ENCODE data around the gene TRIM47.

Gene TRIM47

DNA sequence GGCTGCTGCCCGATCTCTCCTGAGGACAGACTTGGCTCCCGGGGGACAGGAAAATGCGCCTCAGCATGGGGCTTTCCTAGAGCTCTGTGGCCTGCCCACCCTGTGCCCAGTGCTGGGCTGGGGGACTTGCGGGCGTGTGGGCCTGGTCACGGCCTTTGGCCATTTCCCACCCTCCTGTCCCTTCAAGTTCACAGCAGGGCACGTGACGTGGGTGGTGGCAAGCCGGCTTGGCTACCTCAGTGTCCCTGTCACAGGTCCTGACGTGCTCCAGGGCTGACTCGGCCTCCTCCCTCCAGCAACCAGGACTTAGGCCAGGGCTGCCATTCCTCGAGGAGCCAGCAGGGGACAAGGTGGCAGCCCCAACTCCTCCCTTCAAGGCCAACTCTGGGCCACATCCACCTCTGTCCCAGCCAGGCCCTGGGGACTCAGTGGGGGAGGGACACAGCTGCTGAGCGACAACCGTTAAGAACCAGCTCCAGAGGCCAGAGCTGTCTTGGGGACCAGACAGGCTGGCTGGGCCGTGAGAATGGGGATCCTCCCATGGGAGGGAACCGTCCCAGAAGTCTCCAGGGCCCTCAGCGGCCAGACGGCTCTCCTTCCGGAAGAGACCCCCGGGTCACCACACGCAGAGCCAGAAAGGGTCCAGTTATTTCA, 33.2 kb downstream of the TRIM47 start:
- DNase-seq: peak; percentile 69 to 83

DNA sequence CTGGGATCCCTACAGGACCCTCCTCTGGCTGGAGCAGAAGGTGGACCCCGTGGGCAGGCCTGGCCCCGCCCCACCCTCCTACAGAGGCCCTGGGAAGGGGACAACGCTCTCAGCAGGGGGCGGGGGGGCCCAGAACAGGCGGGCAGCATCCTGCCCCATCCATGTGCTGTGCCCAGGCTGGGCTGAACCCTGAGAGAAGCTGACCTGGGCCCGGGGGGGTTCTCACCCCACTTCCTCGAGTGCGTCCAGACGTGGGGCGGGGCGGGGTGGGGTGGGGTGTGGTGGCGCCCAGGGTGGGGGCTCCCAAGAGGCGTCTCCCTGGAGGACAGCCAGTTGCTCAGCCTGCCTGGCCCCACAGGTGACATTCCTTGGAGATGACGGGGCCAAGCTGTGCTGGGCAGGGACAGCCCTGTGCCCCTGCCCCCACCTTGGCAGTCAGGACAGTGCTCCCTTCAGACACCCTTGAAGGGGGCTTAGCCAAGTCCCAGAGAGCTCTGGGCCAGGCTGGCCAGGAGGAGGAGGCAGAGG, 33.8 kb downstream of the TRIM47 start:
- DNase-seq: peak in 1 of 2 donors; percentile 40

DNA sequence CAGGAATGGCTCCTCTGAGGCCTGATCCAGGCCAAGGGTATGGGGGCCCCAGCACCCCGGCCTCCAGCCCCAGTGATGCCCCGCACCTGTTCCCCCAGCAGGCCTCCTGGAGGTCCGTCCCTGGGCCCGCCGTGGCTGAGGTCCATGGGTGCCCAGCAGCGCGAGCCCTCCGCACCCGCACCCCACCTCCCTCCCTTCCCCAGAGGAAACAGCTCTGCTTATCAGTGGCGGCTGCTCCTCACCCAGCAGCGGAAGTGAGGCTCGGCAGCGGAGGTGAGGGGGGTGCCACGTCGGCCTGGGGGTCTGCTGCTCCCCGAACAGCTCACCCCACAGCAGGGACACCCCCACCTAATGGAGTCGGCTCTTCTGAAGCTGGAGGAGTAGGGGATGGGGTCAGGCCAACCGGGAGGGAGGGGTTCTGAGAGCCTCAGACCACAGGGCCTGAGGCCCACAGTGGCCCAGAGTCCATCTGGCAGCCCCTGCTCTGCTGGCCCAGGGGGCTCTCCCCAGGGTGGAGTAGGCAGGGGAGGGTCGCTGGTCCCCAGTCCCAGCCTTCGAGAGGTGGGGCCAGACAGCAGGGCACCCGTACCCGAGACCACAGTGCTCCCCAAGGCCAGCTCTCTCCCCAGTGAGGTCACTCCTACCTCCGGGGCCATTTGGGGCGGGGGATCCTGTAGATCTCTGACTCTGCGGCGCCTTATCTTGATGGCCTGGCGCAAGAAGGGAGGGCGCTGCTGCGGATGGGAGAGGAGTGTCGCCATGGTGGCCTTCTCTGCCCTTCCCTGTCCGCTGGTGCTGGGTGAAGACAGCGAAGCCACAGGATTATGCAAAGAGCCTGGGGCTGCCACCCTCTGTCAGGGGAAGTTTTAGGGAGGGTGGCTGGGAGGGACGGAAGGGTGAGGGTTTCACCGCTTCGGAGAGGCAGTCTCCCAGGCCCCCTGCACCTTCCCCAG, 34.5 kb downstream of the TRIM47 start, which contains the start of gene UNC13D:
Gene UNC13D, minus strand, starts transcription at position 828 of the 953 bp plus-strand sequence. Its CDS starts 67 bp downstream, at position 761.
- peak; percentile 72 to 73 for DNase-seq

DNA sequence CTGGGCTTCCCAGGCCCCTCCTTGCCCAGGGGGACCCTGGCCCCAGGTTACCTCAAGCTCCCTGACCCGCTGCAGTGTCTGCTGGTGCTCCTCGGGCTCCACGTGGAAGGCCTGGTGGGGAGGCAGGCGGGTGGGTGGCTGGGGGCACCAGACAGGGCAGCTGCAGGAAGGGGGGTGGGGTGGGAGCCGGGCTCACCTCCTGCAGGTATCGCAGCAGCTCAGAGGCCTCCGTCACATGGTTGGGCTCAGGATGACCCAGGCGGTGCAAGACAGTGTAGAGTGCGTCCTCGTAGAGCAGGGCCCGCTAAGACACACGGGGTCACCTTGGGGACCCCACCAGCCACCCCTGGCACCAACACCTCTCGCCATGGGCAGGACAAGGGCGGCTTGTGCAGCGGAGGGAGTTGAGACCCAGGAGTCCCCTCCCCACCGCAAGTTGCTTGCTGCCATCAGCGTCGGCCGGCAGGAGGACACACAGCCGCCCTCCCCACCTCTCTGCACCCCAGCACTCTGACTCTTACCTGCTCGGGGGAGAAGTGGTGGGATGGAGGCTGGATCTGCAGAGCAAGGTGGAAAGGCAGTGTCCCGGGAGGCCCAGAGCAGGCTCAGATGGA, 35.3 kb downstream of the TRIM47 start:
- peak; percentile 35 to 37 for DNase-seq

DNA sequence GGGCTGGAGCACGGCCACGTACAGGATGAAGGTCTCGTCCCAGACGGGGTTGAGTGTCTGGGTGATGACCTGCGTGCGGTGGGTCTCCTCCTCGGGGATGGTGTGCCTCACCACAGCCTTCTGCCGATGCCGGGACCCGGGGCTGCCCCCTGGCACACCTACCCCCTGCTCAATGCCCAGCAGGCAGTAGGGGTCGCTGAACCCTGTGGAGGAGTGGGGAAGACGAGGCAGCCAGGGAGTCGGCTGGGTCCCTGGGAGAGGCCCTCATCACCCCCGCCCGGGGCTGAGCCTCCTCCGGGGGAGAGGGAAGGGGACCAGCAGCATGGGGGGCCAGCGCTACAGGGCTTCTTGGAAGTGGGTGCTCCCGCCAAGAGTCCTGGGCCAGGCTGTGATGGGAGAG, 36.0 kb downstream of the TRIM47 start:
- DNase-seq: no peak

DNA sequence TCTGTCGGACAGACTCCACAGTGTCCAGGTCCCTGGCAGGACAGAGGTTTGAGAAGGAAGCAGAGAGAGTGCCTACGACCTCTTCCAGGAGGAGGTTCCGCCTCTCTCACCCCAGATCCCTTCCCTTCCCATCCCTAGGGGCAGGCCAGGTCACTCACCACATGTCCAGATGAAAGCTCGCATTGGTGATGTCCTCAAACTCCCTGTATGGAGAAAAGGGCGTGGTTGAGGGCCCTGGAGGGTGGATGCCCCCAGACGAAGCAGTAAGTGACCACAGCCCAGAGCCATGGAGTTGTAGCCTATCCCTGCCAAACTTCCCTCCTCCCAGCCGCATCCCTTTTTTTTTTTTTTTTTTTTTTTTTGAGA, 37.6 kb downstream of the TRIM47 start:
- DNase-seq: no peak

DNA sequence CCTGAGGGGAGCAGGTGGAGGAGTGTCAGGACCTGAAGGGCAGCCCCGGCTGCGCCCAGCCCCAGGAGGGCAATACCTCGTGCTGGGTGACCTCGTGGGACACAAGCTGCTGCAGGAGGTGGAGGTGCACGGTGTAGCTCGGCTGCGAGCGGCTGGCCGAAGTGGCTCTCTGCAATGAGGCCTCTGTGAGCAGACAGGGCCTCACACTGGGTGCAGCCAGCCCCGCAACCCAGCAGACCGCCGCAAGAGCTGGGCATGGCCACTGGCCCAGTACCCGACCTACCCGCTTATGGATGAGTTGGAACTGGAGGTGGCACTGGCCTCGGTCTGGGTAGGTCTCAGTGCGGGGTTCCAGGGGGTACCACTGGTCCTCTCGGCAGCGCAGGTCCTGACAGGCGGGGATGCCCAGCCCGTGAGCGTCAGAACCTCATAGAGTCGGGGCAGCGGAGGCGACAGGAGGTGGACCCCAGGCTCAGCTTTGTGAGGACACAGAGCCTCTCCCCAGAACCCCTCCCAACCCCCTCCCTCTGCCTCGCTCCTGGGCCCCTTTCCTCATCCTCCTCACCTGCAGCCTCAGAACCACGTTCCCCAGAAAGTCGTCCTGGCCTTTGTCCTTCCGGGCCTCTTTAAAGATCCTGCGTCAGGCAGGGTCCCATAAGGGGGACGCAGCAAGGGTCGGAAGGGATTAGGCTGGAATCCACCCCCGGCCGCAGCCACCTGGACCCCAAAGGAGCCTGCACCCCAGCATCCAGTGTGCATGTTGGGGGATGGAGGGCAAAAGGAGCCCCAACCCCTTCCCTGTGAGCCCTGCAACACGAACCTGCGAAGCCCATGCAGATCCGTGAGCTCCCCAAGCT, 38.2 kb downstream of the TRIM47 start:
- DNase-seq: no peak

DNA sequence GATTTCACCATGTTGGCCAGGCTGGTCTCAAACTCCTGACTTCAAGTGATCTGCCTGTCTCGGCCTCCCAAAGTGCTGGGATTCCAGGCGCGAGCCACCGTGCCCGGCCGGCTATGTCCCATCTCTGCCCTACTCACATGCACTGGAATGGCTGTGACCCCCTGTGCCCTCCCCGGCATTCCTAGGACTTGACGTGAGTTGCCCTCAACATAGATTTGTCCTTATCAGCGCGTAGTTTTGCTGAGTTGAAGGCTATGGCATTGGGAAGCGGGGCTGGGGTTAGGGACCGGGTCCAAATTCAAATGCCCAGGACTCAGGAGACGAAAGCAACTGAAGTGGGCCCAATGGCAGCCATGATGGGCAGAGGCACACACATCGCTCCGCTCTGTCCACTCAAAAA, 40.0 kb downstream of the TRIM47 start:
- DNase-seq: no peak

DNA sequence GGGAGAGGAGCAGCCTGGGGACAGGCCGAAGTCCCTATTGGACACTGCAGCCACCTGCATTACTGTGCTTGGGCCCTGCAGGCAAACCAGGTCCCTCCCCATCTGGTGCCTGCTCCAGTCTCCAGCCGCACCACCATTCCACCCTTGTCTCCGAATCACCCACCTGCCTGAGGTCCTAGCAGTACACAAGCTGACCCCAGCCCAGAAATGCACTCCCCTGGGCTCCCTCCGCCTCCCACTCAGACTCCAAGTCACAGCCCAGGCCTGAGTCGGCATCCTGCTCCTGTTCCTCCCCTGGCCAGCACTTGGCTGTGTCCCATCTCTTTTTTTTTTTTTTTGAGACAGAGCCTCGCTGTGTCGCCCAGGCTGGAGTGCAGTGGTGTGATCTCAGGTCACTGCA, 40.5 kb downstream of the TRIM47 start:
- DNase-seq: no peak

DNA sequence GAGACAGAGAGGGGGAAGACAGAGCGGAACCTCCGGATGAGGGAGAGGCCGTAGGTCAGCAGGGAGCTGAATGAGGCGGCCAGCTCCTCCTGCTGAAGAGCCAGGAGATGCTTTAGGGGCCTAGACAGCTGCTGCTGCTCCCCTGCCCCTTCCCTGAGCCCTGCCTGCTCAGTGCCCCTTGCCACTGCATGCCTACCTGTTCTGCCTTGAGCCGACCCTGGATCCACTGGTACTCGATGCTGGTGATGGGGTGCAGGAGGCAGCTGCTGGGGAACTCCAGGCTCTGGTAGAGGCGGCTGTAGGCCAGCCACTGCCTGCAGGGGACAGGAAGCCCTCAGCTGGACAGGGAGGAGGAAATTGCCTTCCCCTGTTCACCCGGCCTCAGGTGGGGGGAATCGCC, 41.8 kb downstream of the TRIM47 start:
- DNase-seq: no peak

DNA sequence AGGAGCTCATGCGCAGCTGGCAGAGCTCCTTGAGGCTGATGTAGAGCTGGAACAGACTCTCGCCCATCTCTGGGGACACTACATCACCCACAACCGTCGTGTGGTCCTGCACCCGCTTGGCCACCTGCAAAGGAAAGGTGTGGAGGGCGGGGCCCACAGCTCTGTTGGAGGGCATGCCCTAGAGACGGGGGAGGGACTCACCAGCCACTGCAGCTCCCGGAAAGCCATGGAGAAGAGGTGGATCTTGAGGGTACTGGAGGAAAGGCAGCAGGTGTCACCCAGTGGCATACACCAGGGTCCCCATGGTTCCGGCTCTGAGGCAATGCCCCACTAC, 42.8 kb downstream of the TRIM47 start:
- DNase-seq: no peak

DNA sequence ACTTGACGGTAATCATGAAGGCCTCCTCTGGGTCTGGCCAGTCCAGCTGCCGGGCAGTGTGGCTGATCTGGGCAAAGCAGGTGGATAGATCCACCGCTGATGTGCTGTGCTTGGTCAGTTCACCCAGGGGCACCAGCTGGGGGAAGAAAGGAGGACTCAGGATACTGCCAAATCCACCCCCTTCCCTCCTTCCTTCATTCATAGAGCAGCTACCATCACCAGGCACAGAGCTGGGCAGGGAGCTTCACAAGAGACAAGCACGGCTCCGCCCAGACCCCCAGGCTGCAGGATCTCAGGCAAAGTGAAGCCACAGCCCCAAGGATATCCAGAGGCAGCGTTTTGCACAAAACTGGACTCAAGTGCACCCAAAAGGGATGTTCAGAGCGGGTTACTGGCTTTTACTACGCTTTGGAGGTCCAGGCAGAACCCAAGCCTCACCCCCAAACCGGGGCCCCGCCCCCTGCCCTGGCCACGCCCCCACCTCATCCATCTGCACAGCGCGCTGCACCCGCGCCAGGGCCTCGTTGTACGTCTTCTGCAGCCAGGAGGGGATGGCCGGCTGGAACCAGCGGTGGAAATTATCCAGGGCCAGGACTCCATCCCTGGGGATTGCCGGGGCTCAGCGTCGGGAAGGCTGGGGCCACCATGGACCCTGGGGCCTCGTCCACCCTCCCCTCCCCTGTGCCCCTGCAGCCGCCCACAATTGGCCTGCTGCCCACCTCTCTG, 43.3 kb downstream of the TRIM47 start:
- no peak for DNase-seq

DNA sequence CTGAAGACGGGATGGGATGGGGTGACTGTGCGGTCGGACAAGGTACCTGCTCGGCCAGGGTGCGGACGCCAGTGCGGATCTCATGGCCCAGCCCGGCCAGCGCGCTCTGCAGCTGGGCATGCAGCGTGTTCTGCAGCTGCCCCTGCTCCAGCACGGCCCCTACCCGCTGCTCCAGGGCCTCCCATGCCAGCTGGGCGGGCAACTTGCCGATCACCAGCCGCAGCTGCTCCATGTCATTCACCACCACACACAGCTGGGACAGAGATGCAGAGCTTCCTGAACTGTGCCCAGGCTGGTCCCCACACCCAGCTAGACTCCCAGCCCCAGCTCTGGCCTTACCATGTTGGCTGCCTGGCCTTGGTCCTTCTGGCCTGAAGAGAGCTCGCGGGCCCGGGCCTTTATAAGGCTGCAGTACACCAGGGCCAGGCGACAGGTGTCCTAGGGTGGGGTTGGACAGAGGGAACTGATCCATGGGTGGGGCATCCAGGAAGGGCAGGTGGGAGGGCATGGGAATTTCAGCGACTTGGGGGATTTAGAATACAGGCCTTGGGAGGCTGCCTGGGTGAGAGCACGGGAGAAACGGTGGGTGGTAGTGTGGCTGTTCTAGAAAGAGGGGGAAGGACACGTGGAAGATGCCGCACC, 44.0 kb downstream of the TRIM47 start:
- DNase-seq: no peak

DNA sequence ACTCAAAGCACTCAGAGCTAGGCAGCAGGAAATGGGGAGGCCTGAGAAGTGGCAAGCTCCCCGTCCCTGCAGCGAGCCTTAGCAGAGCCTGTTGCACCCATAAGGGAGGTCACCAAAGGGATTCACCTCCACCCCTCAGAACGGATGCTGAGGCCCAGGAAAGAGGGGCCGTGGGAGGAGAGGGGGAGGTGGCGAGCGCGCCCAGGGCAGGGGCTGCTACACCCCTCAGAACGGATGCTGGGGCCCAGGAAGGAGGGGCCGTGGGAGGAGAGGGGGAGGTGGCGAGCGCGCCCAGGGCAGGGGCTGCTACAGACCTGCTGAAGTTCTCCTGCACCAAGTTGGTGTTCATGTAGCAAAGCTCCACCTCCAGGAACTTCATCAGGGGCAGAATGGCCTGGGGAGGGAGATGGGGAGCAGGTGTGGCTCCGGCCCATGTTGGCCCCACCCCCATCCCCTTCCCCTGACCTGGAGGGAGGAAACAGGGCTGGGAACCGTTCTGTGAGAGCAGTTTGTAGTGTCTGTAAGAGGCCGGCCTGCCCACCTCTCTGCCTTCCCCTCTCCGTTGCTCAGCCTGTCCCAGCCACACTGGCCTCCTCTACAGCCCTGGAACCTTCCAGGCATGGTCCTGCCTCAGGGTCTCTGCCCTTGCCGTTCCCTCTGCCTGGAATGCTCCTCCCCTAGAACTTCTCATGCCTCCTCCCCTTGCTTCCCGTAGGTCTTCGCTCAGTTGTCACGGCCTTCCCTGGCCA, 45.6 kb downstream of the TRIM47 start:
- peak; percentile 17 to 49 for DNase-seq

DNA sequence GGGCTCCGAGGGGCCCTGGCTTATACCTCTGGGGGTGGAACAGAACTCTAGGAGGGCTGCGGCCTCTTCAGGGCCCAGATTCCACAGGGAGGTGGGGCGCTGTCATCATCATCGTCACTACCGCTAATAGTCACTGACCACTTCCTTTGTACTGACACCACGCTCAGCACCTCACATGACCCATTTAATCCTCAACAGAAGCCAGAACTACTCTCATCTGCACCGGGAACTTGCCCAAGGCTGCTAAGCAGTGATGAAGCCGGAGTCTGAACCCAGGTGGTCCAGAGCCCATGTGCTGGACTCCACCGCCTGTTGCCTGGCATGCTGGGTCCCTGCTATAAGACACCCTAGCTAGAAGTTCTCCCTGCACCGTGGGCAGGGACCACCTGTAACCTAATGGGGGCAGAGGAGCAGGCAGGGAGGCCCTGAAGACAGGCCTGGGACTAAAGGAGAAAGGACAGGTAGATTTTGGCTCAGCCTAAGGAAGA, 46.2 kb downstream of the TRIM47 start:
- DNase-seq: peak; percentile 62 to 69

DNA sequence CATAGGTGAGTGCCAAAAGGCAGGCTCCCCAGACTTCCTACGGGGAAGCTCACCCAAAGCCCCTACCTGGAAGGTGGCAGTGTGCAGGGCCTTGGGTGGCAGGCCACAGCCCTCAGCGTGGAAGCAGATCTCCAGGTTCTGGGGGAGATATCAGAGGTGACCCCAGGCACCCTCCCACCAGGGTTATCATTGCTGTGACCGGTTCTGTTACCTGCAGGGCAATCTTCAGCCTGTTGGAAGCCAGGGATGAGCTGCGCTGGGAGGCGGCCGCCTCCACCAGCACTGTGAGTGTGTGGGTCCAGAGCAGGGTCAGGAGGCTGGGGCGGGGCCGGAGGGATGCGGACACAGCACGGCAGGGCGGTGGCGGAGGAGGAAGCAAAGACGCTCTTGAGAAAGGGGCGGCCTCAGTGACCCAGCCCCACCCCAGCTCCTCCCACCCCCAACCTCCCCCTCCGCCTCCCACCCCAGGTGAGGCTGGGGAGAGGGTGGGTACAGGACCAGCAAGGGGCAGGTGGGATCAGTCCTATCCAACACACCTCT, 47.3 kb downstream of the TRIM47 start:
- DNase-seq: no peak

DNA sequence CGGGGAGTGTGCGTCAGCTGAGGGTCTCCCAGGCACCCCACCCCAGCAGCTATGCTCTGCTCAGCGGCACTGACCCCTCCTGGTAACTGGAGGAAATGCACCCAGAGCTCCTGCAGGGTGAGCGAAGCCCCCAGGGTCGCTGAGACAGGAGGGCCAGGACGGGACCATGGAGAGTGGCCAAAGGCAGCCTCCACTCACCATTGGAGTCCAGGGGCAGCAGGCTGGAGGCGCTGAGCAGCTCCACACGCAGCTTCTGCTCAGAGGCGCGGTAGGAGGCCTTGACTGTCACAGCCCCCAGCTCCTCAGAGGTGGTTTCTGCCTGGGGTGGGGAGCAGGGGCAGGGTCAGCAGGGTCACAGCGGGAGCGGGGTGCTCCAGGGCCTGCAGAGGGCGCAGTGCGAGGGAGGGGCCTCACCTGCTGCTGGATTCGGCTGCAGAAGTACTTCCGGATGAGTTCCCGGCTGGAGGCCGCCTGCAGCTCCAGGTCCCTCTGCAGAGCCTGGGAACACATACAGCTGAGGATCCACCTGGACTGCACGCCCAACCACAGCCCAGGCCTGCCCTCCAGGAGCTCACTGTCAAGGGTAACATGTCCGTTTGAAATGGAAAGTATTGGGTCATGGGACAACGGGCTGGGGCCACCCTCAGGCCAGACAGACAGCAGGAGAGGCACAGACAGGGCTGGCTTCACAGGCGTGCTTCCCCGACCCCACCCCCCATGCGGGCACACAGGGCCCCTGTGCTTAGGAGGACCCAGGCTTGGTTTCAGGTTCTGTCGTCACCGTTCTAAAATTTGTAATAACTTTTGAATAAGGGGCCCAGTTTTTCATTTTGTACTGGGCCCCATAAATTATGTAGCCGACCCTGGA, 48.0 kb downstream of the TRIM47 start:
- DNase-seq: peak; percentile 26 to 29

DNA sequence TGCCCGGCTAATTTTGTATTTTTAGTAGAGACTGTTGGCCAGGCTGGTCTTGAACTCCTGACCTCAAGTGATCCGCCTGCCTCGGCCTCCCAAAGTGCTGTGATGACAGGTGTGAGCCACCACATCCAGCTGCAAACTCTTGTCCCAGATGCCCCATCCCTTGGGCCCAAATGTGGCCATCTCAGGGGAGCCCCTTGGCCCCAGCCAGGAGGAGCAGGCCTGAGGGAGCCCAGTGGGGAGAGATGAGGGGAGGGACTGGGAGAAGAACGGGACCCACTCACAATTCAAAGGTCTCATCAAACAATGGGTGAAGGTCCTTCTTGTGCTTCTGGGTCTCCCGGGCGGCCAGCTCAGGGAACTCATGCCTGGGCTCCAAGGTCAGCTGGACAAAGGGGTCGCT, 48.6 kb downstream of the TRIM47 start:
- no peak for DNase-seq

DNA sequence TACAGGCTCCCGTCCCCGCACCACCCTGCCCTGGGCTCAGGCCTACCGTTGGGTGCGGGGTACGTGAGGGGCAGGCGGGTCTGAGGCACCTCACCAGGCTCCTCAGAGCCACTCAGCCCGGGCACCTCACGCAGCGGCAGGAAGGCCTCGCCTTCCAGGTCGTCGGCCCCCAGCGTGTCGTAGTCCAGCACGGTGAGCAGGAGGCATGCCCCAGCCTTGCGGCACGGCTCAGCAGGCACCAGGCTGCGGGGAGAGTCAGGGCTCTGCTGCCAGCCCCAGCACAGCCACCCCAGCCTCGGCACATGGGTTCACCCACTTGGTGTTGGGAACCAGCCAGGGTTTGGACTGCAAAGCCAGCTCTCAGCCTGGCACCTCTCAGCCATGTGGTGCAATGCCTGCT, 49.6 kb downstream of the TRIM47 start:
- no peak for DNase-seq
